Measurements from ENCODE around the gene GNPNAT1. TPM values are rescaled to one million over a fixed set of nuclear protein-coding genes. Genes with fewer than 3 reads are reported as not detected.

The GNPNAT1 gene
- total and polyA plus RNA-seq, 2 experiments from 2014 or later = 44.4 to 68.7 TPM

DNA sequence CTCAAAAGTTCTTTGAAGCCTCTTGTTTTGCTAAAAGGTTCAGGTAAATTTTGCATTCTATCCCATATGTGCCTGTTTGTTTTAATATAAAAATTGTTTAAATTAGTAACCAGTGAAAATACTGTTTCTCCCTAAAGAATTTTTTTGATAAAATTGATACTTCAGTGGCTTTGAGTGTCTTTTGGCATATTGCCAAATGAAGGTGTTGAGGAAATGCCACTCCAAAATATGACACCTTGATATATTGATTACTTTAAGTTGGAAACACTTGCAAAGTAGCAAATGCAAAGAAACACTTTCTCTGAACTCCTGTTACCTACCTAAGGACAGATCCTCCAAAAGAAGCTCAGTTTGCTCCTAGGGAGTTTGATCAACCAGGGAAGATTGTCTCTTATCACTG is 53.0 kb downstream of the GNPNAT1 start:
- Histone ChIP-seq H3K4me2 (no peak overlapping the region), H3K9me2 (ENCODE audit: insufficient read depth) (no peaks in the 10 kb centered on the region), H3K4me3 (no peak overlapping the region), H4K20me1 (replicated peaks; ENCODE audit: insufficient read depth) (peaks cover 5% of the 10 kb centered on the region), H3K27ac (ENCODE audit: low read depth) (no peak overlapping the region), H3K36me3 (ENCODE audit: insufficient read depth) (no peaks in the 10 kb centered on the region), H2AFZ (no peak overlapping the region), H3K79me2 (replicated peaks; ENCODE audit: insufficient read depth) (peaks cover 100% of the 10 kb centered on the region), H3F3A (replicated peaks; ENCODE audit: low read depth) (no peaks in the 10 kb centered on the region), H3K27me3 (ENCODE audit: insufficient read depth) (no peaks in the 10 kb centered on the region), H3K4me1 (ENCODE audit: insufficient read depth) (peaks cover 26% of the 10 kb centered on the region)
- TF ChIP-seq EZH2 (IDR thresholded peaks at IDR 0.05; ENCODE audit: low read depth, unreplicated experiment) = no peak
- TF ChIP-seq CREB1 (CRISPR knock-in tag; IDR thresholded peaks at IDR 0.05; ENCODE audit: low read depth) = no peak
- no peak for TF ChIP-seq POLR2AphosphoS5 (IDR thresholded peaks at IDR 0.05; ENCODE audit: low read depth)
- TF ChIP-seq, protein P1, sequence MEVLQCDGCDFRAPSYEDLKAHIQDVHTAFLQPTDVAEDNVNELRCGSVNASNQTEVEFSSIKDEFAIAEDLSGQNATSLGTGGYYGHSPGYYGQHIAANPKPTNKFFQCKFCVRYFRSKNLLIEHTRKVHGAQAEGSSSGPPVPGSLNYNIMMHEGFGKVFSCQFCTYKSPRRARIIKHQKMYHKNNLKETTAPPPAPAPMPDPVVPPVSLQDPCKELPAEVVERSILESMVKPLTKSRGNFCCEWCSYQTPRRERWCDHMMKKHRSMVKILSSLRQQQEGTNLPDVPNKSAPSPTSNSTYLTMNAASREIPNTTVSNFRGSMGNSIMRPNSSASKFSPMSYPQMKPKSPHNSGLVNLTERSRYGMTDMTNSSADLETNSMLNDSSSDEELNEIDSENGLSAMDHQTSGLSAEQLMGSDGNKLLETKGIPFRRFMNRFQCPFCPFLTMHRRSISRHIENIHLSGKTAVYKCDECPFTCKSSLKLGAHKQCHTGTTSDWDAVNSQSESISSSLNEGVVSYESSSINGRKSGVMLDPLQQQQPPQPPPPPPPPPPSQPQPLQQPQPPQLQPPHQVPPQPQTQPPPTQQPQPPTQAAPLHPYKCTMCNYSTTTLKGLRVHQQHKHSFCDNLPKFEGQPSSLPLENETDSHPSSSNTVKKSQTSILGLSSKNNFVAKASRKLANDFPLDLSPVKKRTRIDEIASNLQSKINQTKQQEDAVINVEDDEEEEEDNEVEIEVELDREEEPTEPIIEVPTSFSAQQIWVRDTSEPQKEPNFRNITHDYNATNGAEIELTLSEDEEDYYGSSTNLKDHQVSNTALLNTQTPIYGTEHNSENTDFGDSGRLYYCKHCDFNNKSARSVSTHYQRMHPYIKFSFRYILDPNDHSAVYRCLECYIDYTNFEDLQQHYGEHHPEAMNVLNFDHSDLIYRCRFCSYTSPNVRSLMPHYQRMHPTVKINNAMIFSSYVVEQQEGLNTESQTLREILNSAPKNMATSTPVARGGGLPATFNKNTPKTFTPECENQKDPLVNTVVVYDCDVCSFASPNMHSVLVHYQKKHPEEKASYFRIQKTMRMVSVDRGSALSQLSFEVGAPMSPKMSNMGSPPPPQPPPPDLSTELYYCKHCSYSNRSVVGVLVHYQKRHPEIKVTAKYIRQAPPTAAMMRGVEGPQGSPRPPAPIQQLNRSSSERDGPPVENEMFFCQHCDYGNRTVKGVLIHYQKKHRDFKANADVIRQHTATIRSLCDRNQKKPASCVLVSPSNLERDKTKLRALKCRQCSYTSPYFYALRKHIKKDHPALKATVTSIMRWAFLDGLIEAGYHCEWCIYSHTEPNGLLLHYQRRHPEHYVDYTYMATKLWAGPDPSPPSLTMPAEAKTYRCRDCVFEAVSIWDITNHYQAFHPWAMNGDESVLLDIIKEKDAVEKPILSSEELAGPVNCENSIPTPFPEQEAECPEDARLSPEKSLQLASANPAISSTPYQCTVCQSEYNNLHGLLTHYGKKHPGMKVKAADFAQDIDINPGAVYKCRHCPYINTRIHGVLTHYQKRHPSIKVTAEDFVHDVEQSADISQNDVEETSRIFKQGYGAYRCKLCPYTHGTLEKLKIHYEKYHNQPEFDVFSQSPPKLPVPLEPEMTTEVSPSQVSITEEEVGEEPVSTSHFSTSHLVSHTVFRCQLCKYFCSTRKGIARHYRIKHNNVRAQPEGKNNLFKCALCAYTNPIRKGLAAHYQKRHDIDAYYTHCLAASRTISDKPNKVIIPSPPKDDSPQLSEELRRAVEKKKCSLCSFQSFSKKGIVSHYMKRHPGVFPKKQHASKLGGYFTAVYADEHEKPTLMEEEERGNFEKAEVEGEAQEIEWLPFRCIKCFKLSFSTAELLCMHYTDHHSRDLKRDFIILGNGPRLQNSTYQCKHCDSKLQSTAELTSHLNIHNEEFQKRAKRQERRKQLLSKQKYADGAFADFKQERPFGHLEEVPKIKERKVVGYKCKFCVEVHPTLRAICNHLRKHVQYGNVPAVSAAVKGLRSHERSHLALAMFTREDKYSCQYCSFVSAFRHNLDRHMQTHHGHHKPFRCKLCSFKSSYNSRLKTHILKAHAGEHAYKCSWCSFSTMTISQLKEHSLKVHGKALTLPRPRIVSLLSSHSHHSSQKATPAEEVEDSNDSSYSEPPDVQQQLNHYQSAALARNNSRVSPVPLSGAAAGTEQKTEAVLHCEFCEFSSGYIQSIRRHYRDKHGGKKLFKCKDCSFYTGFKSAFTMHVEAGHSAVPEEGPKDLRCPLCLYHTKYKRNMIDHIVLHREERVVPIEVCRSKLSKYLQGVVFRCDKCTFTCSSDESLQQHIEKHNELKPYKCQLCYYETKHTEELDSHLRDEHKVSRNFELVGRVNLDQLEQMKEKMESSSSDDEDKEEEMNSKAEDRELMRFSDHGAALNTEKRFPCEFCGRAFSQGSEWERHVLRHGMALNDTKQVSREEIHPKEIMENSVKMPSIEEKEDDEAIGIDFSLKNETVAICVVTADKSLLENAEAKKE (CRISPR knock-in tag; IDR thresholded peaks at IDR 0.05) = no peak
- TF ChIP-seq CTCF (conservative IDR thresholded peaks at IDR 0.05; ENCODE audit: low read depth in 2 of 2) = no peak
- TF ChIP-seq EZH2phosphoT487 (IDR thresholded peaks at IDR 0.05; ENCODE audit: unreplicated experiment) = no peak
- TF ChIP-seq ZNF114 (CRISPR knock-in tag; IDR thresholded peaks at IDR 0.05) = no peak
- TF ChIP-seq NANOG (IDR thresholded peaks at IDR 0.05; ENCODE audit: borderline replicate concordance) = no peak
- TF ChIP-seq, protein P2, sequence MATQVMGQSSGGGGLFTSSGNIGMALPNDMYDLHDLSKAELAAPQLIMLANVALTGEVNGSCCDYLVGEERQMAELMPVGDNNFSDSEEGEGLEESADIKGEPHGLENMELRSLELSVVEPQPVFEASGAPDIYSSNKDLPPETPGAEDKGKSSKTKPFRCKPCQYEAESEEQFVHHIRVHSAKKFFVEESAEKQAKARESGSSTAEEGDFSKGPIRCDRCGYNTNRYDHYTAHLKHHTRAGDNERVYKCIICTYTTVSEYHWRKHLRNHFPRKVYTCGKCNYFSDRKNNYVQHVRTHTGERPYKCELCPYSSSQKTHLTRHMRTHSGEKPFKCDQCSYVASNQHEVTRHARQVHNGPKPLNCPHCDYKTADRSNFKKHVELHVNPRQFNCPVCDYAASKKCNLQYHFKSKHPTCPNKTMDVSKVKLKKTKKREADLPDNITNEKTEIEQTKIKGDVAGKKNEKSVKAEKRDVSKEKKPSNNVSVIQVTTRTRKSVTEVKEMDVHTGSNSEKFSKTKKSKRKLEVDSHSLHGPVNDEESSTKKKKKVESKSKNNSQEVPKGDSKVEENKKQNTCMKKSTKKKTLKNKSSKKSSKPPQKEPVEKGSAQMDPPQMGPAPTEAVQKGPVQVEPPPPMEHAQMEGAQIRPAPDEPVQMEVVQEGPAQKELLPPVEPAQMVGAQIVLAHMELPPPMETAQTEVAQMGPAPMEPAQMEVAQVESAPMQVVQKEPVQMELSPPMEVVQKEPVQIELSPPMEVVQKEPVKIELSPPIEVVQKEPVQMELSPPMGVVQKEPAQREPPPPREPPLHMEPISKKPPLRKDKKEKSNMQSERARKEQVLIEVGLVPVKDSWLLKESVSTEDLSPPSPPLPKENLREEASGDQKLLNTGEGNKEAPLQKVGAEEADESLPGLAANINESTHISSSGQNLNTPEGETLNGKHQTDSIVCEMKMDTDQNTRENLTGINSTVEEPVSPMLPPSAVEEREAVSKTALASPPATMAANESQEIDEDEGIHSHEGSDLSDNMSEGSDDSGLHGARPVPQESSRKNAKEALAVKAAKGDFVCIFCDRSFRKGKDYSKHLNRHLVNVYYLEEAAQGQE (IDR thresholded peaks at IDR 0.05; ENCODE audit: unreplicated experiment) = no peak
- TF ChIP-seq ETS1 (IDR thresholded peaks at IDR 0.05) = no peak
- no peak for TF ChIP-seq STAT1 (IDR thresholded peaks at IDR 0.05; ENCODE audit: unreplicated experiment)
- TF ChIP-seq JUNB (IDR thresholded peaks at IDR 0.05; ENCODE audit: unreplicated experiment) = no peak
- no peak for TF ChIP-seq ZNF331 (CRISPR knock-in tag; IDR thresholded peaks at IDR 0.05; ENCODE audit: low read depth)
- ATAC-seq = no peak
- Mint-ChIP-seq H3K4me3 (no peak overlapping the region), H3K27me3 (ENCODE audit: insufficient read depth, low read depth, poor library complexity) (no peaks in the 10 kb centered on the region), H3K36me3 (ENCODE audit: low read depth) (peaks cover 29% of the 10 kb centered on the region), H3K4me1 (peaks cover 46% of the 10 kb centered on the region), H3K27ac (no peak overlapping the region), H3K9me3 (no peaks in the 10 kb centered on the region)
- DNase-seq (ENCODE audit: low spot score) = no peak
